ENCODE measurements around the gene NOC2L. TPM values are rescaled to one million over a fixed set of nuclear protein-coding genes. Genes with fewer than 3 reads are reported as not detected.

NOC2L gene
- total RNA-seq, 2 experiments from 2014 or later: 77.9 to 99.0 TPM

GRCh38 chr1:936348-937264 lies 22.4 kb downstream of the NOC2L start:
- no peak overlapping the region for H3K4me2 ChIP-seq (ENCODE audit: low read length)
- TF ChIP-seq, protein P1, sequence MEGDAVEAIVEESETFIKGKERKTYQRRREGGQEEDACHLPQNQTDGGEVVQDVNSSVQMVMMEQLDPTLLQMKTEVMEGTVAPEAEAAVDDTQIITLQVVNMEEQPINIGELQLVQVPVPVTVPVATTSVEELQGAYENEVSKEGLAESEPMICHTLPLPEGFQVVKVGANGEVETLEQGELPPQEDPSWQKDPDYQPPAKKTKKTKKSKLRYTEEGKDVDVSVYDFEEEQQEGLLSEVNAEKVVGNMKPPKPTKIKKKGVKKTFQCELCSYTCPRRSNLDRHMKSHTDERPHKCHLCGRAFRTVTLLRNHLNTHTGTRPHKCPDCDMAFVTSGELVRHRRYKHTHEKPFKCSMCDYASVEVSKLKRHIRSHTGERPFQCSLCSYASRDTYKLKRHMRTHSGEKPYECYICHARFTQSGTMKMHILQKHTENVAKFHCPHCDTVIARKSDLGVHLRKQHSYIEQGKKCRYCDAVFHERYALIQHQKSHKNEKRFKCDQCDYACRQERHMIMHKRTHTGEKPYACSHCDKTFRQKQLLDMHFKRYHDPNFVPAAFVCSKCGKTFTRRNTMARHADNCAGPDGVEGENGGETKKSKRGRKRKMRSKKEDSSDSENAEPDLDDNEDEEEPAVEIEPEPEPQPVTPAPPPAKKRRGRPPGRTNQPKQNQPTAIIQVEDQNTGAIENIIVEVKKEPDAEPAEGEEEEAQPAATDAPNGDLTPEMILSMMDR (conservative IDR thresholded peaks at IDR 0.05; ENCODE audit: low read length): no peak
- no peak for TF ChIP-seq EZH2phosphoT487 (IDR thresholded peaks at IDR 0.05; ENCODE audit: borderline replicate concordance, low read depth, low read length)
- H3K27ac ChIP-seq (ENCODE audit: low read depth, low read length, poor library complexity, severe bottlenecking): no peak overlapping the region
- POLR2A ChIA-PET: no interaction called here
- intact Hi-C loops (cut with micrococcal nuclease; ENCODE audit: unreplicated experiment): loop anchor here (5.0 kb wide), 1 partner anchor 34 kb away; no protein-coding TSS in a partner anchor
- BruUV-seq (replicated peaks): no TSS peak
- H4K20me1 ChIP-seq (ENCODE audit: insufficient read depth, low read length): no peaks in the 10 kb centered on the region; the same call in 1 of the 2 replicates
- CTCF ChIA-PET (ENCODE audit: unreplicated experiment): no interaction called here
- H2AFZ ChIP-seq (ENCODE audit: low read length): no peak overlapping the region
- peaks cover 5% of the 10 kb centered on the region for H3K4me1 ChIP-seq (ENCODE audit: insufficient read depth, low read length, poor library complexity, severe bottlenecking)
- no peak for DNase-seq (ENCODE audit: low spot score)
- H3K9me3 ChIP-seq (ENCODE audit: low read length): no peaks in the 10 kb centered on the region
- no peaks in the 10 kb centered on the region for H3K79me2 ChIP-seq (ENCODE audit: insufficient read depth, low read depth, low read length)
- H3K4me3 ChIP-seq (ENCODE audit: low read depth, low read length, poor library complexity, severe bottlenecking): no peak overlapping the region
- H3K9me2 ChIP-seq (ENCODE audit: insufficient read depth, low read length): no peaks in the 10 kb centered on the region
- no peaks in the 10 kb centered on the region for H3K36me3 ChIP-seq (ENCODE audit: insufficient read depth, low read length)

DNA sequence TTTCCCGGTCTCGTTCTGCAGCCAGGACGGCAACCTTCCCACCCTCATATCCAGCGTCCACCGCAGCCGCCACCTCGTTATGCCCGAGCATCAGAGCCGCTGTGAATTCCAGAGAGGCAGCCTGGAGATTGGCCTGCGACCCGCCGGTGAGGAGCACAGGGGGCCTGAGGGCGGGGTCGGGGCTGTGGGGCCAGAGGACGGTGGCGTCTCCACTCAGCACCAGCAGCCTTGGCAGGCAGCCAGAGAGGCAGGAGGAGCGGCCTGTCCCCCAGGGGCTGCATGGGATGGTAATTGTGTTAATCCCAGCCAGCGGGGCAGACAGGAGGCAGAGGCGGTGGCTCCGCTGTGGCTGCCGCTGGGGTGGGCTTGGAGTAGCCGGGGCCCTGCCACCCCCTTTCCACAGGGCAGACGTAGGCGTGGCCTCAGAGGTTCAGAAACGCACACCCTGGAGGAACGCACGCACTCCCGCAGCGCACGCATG lies 23.3 kb downstream of the NOC2L start:
- TF ChIP-seq EZH2phosphoT487 (IDR thresholded peaks at IDR 0.05; ENCODE audit: borderline replicate concordance, low read depth, low read length): no peak
- TF ChIP-seq, protein P1 (conservative IDR thresholded peaks at IDR 0.05; ENCODE audit: low read length): no peak
- Histone ChIP-seq H3K9me3 (ENCODE audit: low read length) (no peaks in the 10 kb centered on the region), H3K36me3 (ENCODE audit: insufficient read depth, low read length) (no peaks in the 10 kb centered on the region), H3K79me2 (ENCODE audit: insufficient read depth, low read depth, low read length) (no peaks in the 10 kb centered on the region), H4K20me1 (ENCODE audit: insufficient read depth, low read length) (no peaks in the 10 kb centered on the region; the same call in 1 of the 2 replicates), H3K4me1 (ENCODE audit: insufficient read depth, low read length, poor library complexity, severe bottlenecking) (peaks cover 5% of the 10 kb centered on the region), H3K4me2 (ENCODE audit: low read length) (no peak overlapping the region), H3K27ac (ENCODE audit: low read depth, low read length, poor library complexity, severe bottlenecking) (no peak overlapping the region), H3K9me2 (ENCODE audit: insufficient read depth, low read length) (no peaks in the 10 kb centered on the region), H3K4me3 (ENCODE audit: low read depth, low read length, poor library complexity, severe bottlenecking) (no peak overlapping the region), H2AFZ (ENCODE audit: low read length) (no peak overlapping the region)
- BruUV-seq (replicated peaks): no TSS peak
- CTCF ChIA-PET (ENCODE audit: unreplicated experiment): no interaction called here
- no peak for DNase-seq (ENCODE audit: low spot score)
- intact Hi-C loops (cut with micrococcal nuclease; ENCODE audit: unreplicated experiment): loop anchor here (5.0 kb wide), 1 partner anchor 33 kb away; no protein-coding TSS in a partner anchor
- POLR2A ChIA-PET: no interaction called here

All from OCI-LY7 (cell line).